Osteoblast (primary cell): ENCODE data around the gene EIF4A2. TPM values are rescaled to one million over a fixed set of nuclear protein-coding genes. Genes with fewer than 3 reads are reported as not detected.
"Not testable (repeated sequence)": the region's sequence is repeated elsewhere in the genome, so short reads cannot be mapped to it uniquely, and the experiment has no call there.

ENCODE experiments used
- DNase-seq: peaks from one replicate; pipeline ENCODE4 v3.0.0; 2011; ENCODE audit warnings: low spot score, mixed read lengths; ENCODE audit not compliant: insufficient read length; ENCODE audit errors: missing footprints
- H2AFZ ChIP-seq: 2 replicates; pipeline ENCODE4 v1.6.0; 2011; ENCODE audit warnings: mild to moderate bottlenecking, low read length
- H3K27ac ChIP-seq: 2 replicates; pipeline ENCODE4 v1.5.1; 2011; ENCODE audit warnings: mild to moderate bottlenecking, low read depth, low read length, moderate library complexity
- H3K27me3 ChIP-seq: 2 replicates; pipeline ENCODE4 v1.6.0; 2012; ENCODE audit warnings: mild to moderate bottlenecking, control low read depth, inconsistent platforms, low read length, moderate library complexity; ENCODE audit not compliant: insufficient read depth
- H3K36me3 ChIP-seq: 2 replicates; pipeline ENCODE4 v1.5.1; 2011; ENCODE audit warnings: mild to moderate bottlenecking, low read length, control low read depth, moderate library complexity; ENCODE audit not compliant: insufficient read depth
- H3K4me1 ChIP-seq: 2 replicates; pipeline ENCODE4 v1.5.1; 2011; ENCODE audit warnings: mild to moderate bottlenecking, low read length, control low read depth, moderate library complexity; ENCODE audit not compliant: insufficient read depth
- H3K4me2 ChIP-seq: 2 replicates; pipeline ENCODE4 v1.6.0; 2011; ENCODE audit warnings: mild to moderate bottlenecking, low read length; ENCODE audit not compliant: insufficient read depth
- H3K4me3 ChIP-seq: fragments of 200-600 bp; sonication (generic); 3 replicates; pipeline ENCODE4 v1.5.1; 2012; ENCODE audit warnings: mild to moderate bottlenecking, low read length, inconsistent platforms; ENCODE audit not compliant: insufficient read depth
- H3K79me2 ChIP-seq: 2 replicates; pipeline ENCODE4 v1.6.0; 2012; ENCODE audit warnings: mild to moderate bottlenecking, low read length, control low read depth, inconsistent platforms; ENCODE audit not compliant: insufficient read depth
- H3K9me3 ChIP-seq: 2 replicates; pipeline ENCODE4 v1.5.1; 2011; ENCODE audit warnings: low read depth, low read length, control low read depth
- H4K20me1 ChIP-seq: 2 replicates; pipeline ENCODE4 v1.6.0; 2012; ENCODE audit warnings: mild to moderate bottlenecking, low read length, control low read depth; ENCODE audit not compliant: insufficient read depth
- CTCF ChIP-seq: IDR thresholded peaks from 2 replicates; pipeline ENCODE4 v1.5.1; 2011; ENCODE audit warnings: mild to moderate bottlenecking, low read depth, low read length, moderate library complexity; ENCODE audit errors: extremely low read depth
- total RNA-seq: library from RNA; depleted of rRNA; stranded (reverse); fragments of >200 nt; gene quantifications from 2 replicates; pipeline ENCODE4 v1.2.3, GENCODE V29; 2012

Gene EIF4A2
- total RNA-seq, 1 donor = 442 TPM

- no peaks in the 10 kb centered on the region for H3K36me3 ChIP-seq
- peaks cover 19% of the 10 kb centered on the region for H3K4me1 ChIP-seq
- peak; percentile 96 for DNase-seq
- no peaks in the 10 kb centered on the region for H3K27me3 ChIP-seq
- H3K4me2 ChIP-seq = peak overlapping the region; percentile 94
- no peaks in the 10 kb centered on the region for H3K9me3 ChIP-seq
- H3K4me3 ChIP-seq = peak overlapping the region; percentile 62
- no peaks in the 10 kb centered on the region for H3K79me2 ChIP-seq
- TF ChIP-seq CTCF = peak; percentile 71
- H4K20me1 ChIP-seq = no peaks in the 10 kb centered on the region
- H3K27ac ChIP-seq = peak overlapping the region; percentile 73
- H2AFZ ChIP-seq = peak overlapping the region; percentile 79
These were observed 38.3 kb downstream of the EIF4A2 start for GRCh38 chr3:186821429-186822387.

- H4K20me1 ChIP-seq, H3K36me3 ChIP-seq, H3K4me3 ChIP-seq, DNase-seq, H3K79me2 ChIP-seq, H3K27me3 ChIP-seq, H3K9me3 ChIP-seq, H2AFZ ChIP-seq, H3K4me2 ChIP-seq: not testable (repeated sequence)
- Histone ChIP-seq H3K4me1 (peaks cover 19% of the 10 kb centered on the region), H3K27ac (peak overlapping the region; percentile 40)
These were observed 39.0 kb downstream of the EIF4A2 start for GRCh38 chr3:186822388-186822759.

- Histone ChIP-seq H3K4me1 (peaks cover 19% of the 10 kb centered on the region), H3K79me2 (no peaks in the 10 kb centered on the region), H4K20me1 (no peaks in the 10 kb centered on the region), H2AFZ (no peak overlapping the region), H3K4me2 (no peak overlapping the region), H3K9me3 (no peaks in the 10 kb centered on the region), H3K27me3 (peaks cover 9% of the 10 kb centered on the region), H3K36me3 (no peaks in the 10 kb centered on the region), H3K27ac (no peak overlapping the region), H3K4me3 (no peak overlapping the region)
- DNase-seq = no peak
- TF ChIP-seq CTCF = no peak
These were observed 40.0 kb downstream of the EIF4A2 start for GRCh38 chr3:186823386-186823785.

- no peak for DNase-seq
- Histone ChIP-seq H4K20me1 (no peaks in the 10 kb centered on the region), H3K4me1 (peaks cover 19% of the 10 kb centered on the region), H3K27ac (no peak overlapping the region), H3K9me3 (no peaks in the 10 kb centered on the region), H3K4me3 (no peak overlapping the region), H2AFZ (peak overlapping the region; percentile 11), H3K36me3 (no peaks in the 10 kb centered on the region), H3K4me2 (peak overlapping the region; percentile 55), H3K79me2 (no peaks in the 10 kb centered on the region), H3K27me3 (peaks cover 20% of the 10 kb centered on the region)
- no peak for TF ChIP-seq CTCF
These were observed 41.2 kb downstream of the EIF4A2 start for GRCh38 chr3:186824430-186825139.
